Renal cortex interstitium (tissue), 11 donors: ENCODE measurements around the gene KATNAL2. TPM values are rescaled to one million over a fixed set of nuclear protein-coding genes. Genes with fewer than 3 reads are reported as not detected.

ENCODE experiments used
- DNase-seq, 11 donors: peaks; one replicate each; pipeline ENCODE4 v3.0.0-alpha.2; 2013; ENCODE audit warnings: low read depth in 9 of 11, low spot score in 4 of 11; ENCODE audit errors: extremely low read depth in 1 of 11
- polyA plus RNA-seq, 3 donors: library from polyadenylated mRNA; unstranded; fragments of 120-200 nt; gene quantifications; one replicate each; pipeline ENCODE4 v1.2.1, GENCODE V29; 2013; ENCODE audit not compliant: insufficient read length in 3 of 3

Gene KATNAL2
- polyA plus RNA-seq, 3 donors, result 9.4 to 10.7 (median 10.5) TPM

- DNase-seq, result no peak
Observed at GRCh38 chr18:47080872-47081271, 163.5 kb downstream of the KATNAL2 start.

- no peak for DNase-seq
Observed at GRCh38 chr18:47081578-47081977, 164.2 kb downstream of the KATNAL2 start.

GRCh38 chr18:47087676-47088075 lies 170.3 kb downstream of the KATNAL2 start:
- no peak for DNase-seq

GRCh38 chr18:47095810-47096209 lies 178.4 kb downstream of the KATNAL2 start:
- no peak for DNase-seq

- DNase-seq, result peak; percentile 15 to 46 (median 37)
Observed at GRCh38 chr18:47100212-47100831, 182.9 kb downstream of the KATNAL2 start.

- DNase-seq, result no peak
Observed at GRCh38 chr18:47108373-47108772, 191.0 kb downstream of the KATNAL2 start.

GRCh38 chr18:47108998-47109405 lies 191.6 kb downstream of the KATNAL2 start:
- DNase-seq, result no peak

- no peak for DNase-seq
Observed at GRCh38 chr18:47109720-47110119, 192.3 kb downstream of the KATNAL2 start.

- DNase-seq, result no peak
Observed at GRCh38 chr18:47110492-47111274, 193.3 kb downstream of the KATNAL2 start.

GRCh38 chr18:47113796-47114540 lies 196.6 kb downstream of the KATNAL2 start:
- no peak for DNase-seq

- no peak for DNase-seq
Observed at GRCh38 chr18:47115205-47115604, 197.8 kb downstream of the KATNAL2 start.

- no peak for DNase-seq
Observed at GRCh38 chr18:47118981-47119380, 201.6 kb downstream of the KATNAL2 start.

- no peak for DNase-seq
Observed at GRCh38 chr18:47120428-47120827, 203.0 kb downstream of the KATNAL2 start.

GRCh38 chr18:47121146-47121545 lies 203.7 kb downstream of the KATNAL2 start:
- no peak for DNase-seq

- no peak for DNase-seq
Observed at GRCh38 chr18:47141289-47141688, 223.9 kb downstream of the KATNAL2 start.

- DNase-seq, result no peak
Observed at GRCh38 chr18:47143153-47143552, 225.8 kb downstream of the KATNAL2 start.

- no peak for DNase-seq
Observed at GRCh38 chr18:47143899-47144485, 226.6 kb downstream of the KATNAL2 start.

GRCh38 chr18:47146206-47146605 lies 228.8 kb downstream of the KATNAL2 start:
- no peak for DNase-seq

GRCh38 chr18:47149457-47150028 lies 232.1 kb downstream of the KATNAL2 start:
- peak in 1 of 11 donors; percentile 0 for DNase-seq
